Esophagus mucosa (tissue), 1 donor: ENCODE results near the gene TMEM229A. TPM values are rescaled to one million over a fixed set of nuclear protein-coding genes. Genes with fewer than 3 reads are reported as not detected.
"Not testable (repeated sequence)": the region's sequence is repeated elsewhere in the genome, so short reads cannot be mapped to it uniquely, and the experiment has no call there.

ENCODE experiments used
- ATAC-seq: fragments of 200-7000 bp; cut with Tn5 transposase; one replicate; pipeline ENCODE4 v1.9.1; 2020
- total RNA-seq: library from RNA; stranded (reverse); gene quantifications from one replicate; pipeline ENCODE4 v1.2.4, GENCODE V29; 2023
- donor health status: DM: yes; HTN: yes; CAD: no.

Gene TMEM229A
- total RNA-seq, 1 donor from 2014 or later, result not detected

- ATAC-seq, result no peak
Observed at GRCh38 chr7:124031919-124032318, 948 bp downstream of the TMEM229A start.

- ATAC-seq, result no peak
Observed at GRCh38 chr7:124031406-124031805, 1.5 kb downstream of the TMEM229A start.

DNA sequence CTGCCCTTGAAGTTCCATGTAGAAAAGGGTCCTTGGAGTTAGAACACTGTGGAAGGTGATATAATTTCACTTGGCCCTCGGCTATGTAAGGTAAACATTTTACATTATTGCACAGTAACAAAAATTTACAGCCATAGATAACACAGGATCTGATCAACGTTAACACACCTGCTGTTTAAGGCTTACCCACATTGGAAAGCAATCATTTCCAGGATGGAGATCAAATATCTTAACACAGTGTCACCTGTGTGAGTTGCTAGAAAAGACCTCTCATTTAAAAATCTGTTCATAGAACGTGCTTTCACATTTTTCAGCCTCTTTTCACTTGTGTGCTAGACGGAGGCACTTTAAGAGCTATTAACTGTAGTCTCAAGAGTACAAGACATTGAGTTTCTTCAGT is 1.9 kb downstream of the TMEM229A start:
- no peak for ATAC-seq

DNA sequence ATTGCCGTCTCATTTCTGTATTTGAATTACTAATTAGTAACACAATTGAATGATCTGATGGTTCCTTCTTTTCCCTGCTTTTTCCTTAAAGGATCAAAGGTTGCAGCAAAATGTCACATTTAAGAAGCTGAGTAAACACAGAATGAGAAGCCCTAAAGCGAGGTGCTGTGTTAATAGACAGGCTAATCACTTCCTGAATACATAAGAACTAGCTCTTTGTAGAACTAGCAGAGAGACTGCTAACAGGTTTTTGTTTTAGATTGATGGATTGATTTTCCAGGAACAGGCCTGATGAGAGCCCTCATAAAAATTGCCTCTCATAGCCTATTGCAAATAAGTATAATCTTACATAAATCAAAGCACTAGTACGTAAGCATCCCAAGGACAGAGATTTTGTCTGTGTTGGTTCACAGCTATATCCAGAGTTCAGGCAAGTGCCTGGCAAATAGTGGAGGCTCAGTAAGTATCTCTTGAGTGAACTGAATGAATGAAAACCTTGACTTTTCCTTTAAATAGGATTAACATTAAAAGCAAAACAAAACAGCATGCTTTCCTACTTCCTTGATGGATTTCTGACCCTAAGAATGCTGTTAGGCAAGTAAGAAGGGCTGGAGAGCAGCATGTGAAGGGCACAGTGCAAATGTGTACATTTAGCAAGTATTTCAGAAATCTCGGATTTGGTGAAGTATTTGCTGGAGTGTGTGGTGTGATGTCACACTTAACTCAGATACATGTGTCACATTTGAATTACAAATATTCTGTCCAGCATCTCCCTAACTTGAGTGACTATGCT is 3.3 kb downstream of the TMEM229A start:
- ATAC-seq, result no peak

- no peak for ATAC-seq
Observed at GRCh38 chr7:124027236-124027635, 5.6 kb downstream of the TMEM229A start.

DNA sequence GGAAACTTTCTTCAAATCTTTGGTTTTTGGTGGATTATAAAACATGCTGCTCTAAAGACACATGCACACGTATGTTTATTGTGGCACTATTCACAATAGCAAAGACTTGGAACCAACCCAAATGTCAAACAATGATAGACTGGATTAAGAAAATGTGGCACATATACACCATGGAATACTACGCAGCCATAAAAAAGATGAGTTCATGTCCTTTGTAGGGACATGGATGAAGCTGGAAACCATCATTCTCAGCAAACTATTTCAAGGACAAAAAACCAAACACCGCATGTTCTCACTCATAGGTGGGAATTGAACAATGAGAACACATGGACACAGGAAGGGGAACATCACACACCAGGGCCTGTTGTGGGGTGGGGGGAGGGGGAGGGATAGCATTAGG is 8.5 kb downstream of the TMEM229A start:
- ATAC-seq, result not testable (repeated sequence)

GRCh38 chr7:124022551-124022950 is 10.3 kb downstream of the TMEM229A start:
- ATAC-seq, result no peak

- ATAC-seq, result no peak
Observed at GRCh38 chr7:124020060-124020459, 12.8 kb downstream of the TMEM229A start.

DNA sequence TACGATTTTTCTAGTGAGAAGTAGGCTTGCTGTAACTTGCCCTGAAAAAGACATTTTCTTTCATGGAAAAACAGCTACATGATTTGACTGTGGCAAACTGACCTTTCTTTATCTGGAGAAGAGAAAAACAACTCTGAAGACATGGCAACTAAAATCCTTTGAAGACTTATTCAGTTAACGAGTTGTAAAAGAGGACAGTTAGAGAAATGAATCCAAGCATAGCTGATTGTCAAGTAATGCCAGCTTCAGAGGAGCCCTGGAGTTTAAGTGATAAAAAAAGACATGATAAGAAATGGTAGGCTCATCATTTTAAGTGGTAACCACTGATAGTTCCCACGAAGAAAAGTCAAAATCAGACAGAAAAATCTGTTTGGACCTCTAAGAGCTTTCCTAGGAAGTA is 19.6 kb downstream of the TMEM229A start:
- no peak for ATAC-seq

- ATAC-seq, result no peak
Observed at GRCh38 chr7:124012864-124013263, 20.0 kb downstream of the TMEM229A start.

- no peak for ATAC-seq
Observed at GRCh38 chr7:124009321-124009720, 23.5 kb downstream of the TMEM229A start.

DNA sequence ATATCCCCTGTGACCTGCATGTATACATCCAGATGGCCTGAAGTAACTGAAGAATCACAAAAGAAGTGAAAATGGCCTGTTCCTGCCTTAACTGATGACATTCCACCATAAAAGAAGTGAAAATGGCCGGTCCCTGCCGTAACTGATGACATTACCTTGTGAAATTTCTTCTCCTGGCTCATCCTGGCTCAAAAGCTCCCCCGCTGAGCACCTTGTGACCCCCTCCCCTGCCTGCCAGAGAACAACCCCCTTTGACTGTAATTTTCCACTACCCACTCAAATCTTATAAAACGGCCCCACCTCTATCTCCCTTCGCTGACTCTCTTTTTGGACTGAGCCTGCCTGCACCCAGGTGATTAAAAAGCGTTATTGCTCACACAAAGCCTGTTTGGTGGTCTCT is 24.6 kb downstream of the TMEM229A start:
- not testable (repeated sequence) for ATAC-seq

DNA sequence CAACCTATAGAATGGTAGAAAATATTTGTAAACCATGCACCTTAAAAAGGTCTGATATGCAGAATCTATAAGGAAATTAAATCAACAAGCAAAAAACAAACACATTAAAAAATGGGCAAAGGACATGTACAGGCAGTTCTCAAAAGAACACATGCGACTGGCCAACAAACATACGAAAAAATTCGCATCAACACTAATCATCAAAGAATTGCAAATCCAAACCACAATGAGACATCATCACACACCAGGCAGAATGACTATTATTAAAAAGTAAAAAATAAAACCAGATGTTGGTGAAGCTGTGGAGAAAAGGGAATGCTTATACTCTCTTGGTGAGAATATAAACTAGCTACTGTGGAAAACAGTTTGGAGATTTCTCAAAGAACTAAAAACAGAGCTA is 33.2 kb downstream of the TMEM229A start:
- ATAC-seq, result no peak

DNA sequence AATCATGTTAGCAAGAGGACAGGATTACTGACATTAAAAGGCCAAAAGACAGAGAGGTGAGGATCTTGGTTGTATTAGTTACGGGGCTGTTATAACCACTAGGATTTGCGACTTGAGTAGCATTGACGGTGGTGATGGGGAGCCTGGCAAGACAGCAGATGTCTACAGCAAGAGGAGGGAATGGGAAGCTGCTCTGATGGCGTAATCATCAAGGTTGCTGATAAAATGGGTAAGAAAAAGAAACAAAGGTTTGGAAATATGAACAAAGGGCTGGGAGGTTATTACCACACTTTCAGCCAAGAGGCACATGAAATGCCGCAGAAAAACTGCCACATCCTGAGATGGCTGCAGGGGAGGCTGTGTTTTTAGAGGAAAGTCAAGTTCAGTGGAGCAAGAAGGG is 33.9 kb downstream of the TMEM229A start:
- no peak for ATAC-seq

- ATAC-seq, result no peak
Observed at GRCh38 chr7:123996327-123996625, 36.6 kb downstream of the TMEM229A start.

DNA sequence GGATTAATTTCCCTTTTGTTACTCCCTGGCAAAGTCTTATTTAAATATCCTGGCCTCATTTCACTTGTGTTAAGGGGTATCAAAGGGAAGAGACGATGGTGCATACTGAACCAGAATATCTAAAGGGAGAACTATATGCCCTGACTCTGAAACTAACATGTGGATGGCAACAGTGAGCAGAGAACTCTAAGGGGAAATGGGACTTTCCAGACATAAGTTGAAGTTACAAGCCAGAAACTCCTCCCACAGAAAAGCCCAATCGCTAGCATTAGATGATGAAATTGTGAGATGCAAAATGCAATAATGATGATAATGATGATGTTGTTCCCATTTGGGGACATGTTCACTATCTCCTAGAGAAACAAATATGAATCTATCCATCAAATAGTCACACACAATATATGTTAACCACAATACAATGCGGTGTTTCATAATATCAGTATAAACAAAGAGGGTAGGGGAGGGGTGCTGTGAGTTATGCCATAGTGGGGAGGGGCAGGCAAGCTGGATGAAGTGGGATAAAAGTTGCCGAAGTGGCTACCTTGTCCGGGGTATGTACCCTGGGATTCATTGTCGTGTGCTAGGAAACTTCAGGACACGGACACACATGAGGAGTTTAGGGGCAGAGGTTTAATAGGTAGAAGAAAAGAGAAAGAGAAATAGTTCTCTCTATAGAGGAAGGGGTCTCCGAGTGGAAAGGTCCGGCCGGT is 37.1 kb downstream of the TMEM229A start:
- no peak for ATAC-seq

GRCh38 chr7:123994449-123994848 is 38.4 kb downstream of the TMEM229A start:
- no peak for ATAC-seq

- no peak for ATAC-seq
Observed at GRCh38 chr7:123993996-123994395, 38.9 kb downstream of the TMEM229A start.

GRCh38 chr7:123992913-123993518 is 39.9 kb downstream of the TMEM229A start:
- ATAC-seq, result no peak

- ATAC-seq, result no peak
Observed at GRCh38 chr7:123987445-123987844, 45.4 kb downstream of the TMEM229A start.
